NCI-H446 treated with DMSO at 0.1 percent for 48 hours (cell line): ENCODE data around the gene MOGAT1.
"Not testable (repeated sequence)": the region's sequence is repeated elsewhere in the genome, so short reads cannot be mapped to it uniquely, and the experiment has no call there.

Source experiments
- DNase-seq: peaks from one replicate; lab custom pipeline; 2025; lab: John Stamatoyannopoulos, UW

MOGAT1 gene

DNA sequence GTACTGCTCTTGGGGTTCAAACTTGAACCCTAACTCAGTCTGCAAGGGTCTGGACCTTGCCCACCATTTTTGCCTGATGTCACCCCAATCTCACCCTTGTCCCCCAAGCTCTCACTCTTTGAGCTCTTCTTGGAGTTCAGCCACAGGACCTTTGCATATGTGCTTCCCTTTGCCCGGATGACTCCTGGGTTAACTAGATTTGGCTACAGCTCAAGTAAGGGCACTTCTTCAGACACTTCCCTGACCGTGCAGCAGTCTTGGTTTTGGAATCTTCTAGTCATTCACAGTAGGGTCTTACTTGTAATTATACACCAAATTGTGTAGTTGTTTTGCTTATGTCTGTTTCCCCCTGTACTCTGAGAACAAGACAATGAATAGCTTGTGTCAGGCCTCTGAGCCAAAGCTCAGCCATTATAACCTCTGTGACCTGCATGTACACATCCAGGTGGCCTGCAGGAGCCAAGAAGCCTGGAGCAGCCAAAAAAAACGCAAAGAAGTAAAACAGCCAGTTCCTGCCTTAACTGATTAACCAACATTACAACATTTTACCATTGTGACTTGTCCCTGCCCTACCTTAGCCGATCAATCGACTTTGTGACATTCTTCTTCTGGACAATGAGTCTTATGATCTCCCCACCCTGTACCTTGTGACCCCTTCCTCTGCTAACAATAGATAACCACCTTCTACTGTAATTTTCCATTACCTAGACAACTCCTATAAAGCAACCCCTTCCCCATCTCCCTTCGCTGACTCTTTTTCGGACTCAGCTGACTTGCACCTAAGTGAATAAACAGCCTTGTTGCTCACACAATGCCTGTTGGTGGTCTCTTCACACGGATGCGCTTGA, 1.0 kb upstream of the MOGAT1 start:
- no peak for DNase-seq

DNA sequence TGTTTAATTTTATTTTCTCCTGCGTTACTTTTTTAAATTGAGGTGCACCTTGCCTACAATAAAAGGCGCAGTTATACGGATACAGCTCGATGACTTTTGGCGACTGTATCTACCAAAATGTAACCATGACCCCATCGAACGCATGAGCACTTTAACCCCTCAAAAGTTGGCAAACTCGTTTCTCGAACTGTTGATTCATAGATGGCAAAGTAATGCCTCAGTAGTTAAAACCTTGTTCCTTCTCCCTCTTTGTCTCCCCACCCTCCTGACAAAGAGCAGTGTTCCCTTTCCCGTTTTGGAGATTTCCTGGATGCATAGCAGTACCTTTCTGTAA, 577 bp downstream of the MOGAT1 start:
- DNase-seq: no peak

DNA sequence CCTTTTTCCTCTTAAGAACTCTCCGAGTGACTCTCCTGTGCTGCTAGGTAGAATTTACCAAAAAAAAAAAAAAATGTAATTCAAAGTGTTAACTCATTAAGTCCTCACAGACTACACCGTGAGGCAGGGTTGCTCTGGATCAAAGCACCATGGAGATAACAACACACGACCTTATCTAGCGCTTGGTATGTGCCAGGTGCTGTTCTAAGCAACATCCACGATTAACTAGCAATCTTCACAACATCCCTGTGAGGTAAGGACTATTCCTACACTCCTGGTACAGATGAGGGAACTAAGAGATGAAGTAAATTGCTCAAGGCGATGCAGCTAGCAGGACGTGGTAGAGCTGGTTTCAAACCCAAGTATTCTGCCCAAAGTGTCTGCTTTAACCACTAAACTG, 1.8 kb downstream of the MOGAT1 start:
- DNase-seq: no peak

DNA sequence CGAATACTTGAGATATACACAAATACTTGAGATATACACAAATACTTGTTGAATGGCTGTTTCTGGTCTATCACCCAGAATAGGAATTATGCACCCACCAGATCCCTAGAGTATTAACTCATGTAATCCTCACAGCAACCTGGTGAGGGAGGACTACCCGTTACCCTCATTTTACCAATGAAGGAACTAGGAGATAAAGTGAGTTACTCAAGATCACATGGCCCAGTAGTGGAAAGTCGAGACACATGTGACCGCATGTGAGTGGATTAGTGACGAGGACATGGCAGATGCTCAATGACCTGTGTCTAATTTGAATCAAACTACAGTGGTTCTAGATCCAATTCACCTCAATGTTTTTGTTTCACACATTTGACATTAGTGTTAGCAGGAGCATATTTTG, 2.4 kb downstream of the MOGAT1 start:
- DNase-seq: no peak

DNA sequence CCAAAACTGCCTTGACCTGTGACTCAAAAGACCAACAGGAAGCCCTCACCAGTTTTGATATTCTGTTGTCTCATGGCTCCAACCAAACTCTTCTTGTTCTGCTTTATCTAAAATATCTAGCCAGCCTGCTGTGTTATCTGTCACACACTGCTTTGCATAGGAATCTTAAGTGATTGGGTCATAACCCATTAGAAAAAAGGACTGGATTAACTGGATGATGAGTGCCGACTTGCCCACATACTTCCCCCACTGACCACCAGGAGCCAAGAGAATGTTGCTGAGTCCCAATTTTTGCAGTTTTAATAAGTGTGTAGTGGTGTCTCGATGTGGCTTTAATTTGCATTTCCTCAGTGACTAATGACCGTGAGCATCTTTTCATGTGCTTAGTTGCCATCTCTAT, 6.5 kb downstream of the MOGAT1 start:
- no peak for DNase-seq

DNA sequence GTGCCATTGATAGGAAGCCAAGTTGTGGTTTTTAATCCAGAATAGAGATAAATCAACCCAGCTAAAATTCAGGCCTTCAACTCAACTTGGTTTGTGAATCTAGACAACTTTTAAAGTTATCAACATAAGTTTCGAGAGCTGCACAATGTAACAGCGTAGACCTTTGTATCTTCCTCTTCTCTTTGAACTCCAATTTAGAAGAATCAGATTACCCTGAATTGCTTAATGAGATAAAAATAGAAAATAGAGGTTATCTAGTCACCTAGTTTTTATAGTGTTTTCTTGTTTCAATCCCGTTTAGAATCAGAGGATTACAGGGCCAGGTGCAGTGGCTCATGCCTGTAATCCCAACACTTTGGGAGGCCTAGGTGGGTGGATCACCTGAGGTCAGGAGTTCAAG, 12.3 kb downstream of the MOGAT1 start:
- DNase-seq: no peak

DNA sequence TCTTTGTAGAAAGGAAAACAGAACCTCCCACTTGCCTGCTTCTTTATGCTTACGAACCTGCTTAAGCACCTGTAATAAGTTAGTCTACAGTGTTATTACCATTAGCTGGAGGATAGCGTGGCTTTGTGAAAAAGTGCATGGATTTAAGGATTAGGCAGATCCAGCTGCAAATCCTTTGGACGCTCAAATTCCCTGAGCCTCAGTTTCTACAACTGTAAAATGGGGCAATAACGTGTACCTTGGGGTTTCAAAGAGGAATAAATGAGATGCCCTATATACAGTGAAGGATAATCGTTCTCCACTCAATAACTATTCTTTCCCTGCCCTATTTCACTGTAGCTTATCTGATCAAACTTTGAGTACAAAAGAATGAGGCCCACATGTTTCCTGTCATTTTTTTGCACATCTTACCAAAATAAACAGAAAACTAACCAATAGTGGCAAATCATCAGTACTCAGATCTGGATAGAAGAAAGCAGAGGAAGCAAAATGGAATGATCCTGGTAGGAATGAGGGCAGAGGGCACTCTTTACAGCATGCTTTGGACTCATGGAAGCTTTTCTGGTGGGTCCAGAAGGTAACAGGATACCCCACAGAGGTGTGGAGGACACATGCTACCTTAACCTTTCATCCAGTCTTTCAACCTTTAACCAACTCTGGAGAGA, 14.8 kb downstream of the MOGAT1 start:
- DNase-seq: no peak

DNA sequence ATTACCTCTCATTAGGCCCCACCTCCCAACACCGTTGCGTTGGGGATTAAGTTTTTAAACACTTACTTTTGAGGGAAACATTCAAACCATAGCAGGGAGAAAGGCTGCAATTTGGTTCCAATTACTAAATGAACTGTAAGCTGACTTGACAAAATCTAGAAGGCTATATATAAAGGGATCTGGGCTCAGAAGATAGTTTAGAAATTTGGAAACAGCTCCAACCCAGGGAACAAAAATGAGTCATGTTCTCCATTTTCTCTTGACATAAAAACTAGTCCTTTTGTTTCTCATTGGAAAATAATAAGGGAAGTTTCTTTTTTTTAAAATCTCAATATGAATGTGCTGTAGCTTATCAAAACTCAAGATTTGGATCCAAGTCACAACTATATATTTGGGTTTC, 17.5 kb downstream of the MOGAT1 start:
- no peak for DNase-seq

DNA sequence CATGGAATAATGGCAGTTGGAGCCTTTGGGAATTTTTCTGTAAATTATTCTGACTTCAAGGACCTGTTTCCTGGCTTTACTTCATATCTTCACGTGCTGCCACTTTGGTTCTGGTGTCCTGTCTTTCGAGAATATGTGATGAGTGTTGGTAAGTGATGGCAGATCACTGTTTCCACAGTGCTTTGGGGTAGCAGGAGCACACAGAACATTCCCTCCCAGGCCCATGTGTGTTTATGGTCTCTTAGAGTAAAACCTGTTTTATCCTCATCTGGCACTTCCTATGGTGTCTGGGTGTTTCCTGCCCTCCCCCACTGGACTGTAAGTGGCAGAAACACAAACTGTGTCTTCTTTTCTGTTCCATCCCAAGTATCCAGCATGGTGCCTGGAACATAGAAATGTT, 17.9 kb downstream of the MOGAT1 start:
- DNase-seq: no peak

DNA sequence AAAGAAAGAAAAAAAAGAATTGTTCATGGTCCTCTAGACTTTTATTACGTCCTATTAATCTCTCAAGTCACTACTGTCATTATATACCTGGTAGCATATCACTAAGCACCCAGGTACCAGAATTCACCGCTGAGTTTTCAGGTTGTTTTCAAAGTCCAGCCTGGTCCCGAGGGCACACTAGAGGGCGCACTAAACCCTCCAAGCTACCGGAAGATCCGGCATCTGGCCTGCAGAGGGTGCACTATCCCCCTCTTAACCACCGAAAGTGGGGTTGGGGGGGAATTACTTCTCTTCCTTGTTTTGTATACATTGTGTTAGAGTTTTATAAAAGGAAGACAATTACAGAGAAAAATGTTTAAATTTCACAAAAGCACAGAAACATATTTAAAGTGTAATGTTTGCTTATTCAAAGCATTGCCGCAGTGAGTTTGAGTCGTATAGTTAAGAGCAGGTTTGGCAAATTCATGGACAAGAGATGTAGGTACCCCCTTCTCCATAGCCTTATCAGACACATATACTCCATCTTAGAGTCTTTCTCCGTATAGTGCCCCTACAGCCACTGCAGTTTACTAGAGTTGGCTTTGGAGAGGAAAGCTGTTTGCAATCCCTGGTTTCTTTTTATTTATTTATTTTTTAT, 19.2 kb downstream of the MOGAT1 start:
- peak; percentile 11 for DNase-seq

DNA sequence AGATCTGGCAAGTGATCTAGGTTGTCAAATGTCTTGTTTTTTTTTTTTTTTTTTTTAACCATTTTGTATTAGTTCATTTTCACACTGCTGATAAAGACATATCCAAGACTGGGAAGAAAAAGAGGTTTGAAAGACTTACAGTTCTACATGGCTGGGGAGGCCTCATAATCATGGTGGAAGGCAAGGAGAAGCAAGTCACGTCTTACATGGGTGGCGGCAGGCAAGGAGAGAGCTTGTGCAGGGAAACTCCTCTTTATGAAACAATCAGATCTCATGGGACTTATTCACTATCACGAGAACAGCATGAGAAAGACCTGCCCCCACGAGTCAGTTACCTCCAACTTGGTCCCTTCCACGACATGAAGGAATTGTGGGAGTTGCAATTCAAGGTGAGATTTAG, 22.0 kb downstream of the MOGAT1 start:
- DNase-seq: not testable (repeated sequence)

DNA sequence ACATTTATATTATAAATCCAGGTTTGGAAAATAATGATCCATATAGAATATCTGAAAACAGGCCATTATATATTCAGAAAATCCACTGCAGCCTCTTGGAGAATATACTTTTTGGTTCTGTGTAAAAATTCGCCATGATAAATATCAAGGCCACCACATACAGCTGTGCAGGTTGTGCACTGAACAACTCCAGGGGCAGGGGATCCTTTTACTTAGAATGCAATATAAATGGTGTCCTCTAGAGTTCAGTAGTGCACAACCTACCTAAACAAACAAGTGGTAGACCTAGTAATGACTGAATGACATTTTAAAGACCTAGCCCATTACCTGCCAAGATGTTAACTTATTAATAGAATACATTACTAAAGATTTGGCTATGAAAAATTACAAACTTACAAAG, 22.4 kb downstream of the MOGAT1 start:
- DNase-seq: no peak

DNA sequence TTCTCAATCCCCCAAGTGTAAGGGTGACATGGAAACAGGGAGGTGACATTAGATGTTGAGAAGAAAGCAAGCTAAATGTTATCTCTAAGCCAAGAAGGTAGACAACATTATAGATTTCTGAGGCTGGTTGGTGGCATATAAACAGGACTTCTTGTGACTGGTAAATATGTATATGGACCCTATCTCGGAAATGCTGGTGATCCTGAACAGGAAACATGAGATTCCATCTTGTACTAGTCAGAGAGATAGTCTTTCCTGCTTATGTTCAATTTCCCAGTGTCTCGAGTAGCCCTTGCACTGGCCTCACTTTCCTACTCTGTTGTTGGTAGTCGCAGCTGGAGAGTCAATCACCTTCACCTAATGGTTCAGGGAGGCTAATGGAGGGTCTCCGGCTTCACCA, 26.8 kb downstream of the MOGAT1 start:
- DNase-seq: no peak

DNA sequence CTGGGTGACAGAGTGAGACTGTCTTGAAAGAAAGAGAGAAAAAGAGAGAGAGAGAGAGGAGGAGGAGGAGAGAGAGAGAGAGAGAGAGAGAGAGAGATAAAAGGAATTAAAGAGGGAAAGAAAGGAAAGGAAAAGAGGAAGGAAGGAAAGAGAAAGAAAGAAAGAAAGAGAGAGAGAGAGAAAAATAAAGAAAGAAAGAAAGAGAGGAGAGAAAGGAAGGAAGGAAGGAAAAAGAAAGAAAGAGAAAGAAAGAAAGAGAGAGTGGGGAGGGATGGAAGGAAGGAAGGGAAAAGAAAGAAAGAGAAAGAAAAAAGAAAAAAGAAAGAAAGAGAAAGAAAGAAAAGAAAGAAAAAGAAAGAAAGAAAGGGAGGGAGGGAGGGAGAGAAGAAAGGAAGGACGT, 29.8 kb downstream of the MOGAT1 start:
- no peak for DNase-seq

DNA sequence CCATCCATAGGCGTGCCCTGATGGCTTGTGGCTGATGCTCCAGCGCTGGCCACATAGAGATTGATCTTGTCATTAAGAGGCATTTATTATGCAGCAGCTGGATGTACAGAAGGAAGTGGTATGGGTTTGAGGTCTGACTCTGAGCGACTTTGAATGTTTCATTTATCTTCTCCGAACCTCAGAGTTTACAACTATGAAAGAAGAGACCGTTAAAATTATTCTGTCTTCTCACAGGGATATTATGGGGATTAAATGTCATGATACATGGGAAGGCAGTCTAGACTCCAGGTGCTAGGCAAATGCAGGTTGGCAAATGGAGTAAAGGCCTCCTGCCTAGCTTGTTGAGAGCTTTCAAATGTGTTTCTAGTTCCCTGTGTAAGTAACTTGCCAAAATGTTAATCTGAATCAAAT, 30.3 kb downstream of the MOGAT1 start:
- no peak for DNase-seq

DNA sequence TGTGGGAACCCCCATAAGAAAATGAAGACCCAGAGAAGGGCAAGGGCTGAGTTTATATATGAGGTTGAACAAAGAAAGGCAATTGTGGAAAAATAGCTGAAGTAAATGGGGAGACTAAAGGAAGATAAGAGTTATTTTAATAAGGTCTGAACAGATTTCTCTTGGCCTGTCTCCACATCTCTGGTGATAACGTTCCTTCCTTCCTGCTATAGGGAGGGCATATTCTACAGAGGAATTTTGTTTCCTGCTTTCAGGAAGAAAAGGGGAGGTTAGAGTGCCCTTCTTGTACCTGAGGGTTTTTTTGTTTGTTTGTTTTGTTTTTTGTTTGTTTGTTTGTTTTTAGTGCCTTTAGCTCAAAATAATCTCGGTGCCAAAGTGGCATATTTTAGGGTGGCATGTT, 31.6 kb downstream of the MOGAT1 start:
- DNase-seq: no peak

DNA sequence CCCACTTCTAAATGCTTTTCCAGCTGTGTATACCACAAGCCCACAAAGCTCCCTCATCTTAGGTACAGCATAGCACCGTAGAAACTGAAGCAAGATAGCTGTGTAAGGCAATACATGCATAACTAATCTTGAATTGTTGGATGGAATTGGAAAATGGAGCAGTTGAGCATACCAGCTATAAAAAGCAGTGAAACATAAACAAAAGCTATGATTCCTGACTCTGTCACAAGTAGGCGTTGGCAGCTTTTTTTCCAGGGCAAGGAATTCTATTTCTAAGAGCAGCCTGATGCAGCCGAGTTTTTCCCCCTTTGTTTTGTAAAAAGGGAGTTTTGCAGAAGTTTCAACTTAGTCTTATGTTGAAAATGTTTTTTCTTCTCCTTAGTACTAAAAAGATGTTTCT, 32.4 kb downstream of the MOGAT1 start:
- DNase-seq: no peak

DNA sequence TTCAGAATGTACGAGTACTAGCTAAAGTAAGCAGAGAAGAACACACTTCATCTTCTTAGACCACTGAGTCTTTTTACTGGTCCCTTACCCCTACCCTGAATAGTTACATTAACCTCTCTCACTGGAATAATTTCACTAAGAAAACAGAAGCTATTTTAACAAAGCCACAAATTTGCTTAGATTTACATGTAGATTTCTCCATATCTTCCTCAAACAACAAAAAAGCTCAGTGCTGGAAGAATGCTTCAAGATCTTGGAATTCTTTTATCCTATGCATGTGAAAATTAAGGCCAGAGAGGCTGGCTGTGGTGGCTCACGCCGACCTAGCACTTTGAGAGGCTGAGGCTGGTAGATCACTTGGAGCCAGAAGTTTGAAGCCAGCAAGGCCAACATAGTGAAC, 35.2 kb downstream of the MOGAT1 start:
- DNase-seq: no peak

DNA sequence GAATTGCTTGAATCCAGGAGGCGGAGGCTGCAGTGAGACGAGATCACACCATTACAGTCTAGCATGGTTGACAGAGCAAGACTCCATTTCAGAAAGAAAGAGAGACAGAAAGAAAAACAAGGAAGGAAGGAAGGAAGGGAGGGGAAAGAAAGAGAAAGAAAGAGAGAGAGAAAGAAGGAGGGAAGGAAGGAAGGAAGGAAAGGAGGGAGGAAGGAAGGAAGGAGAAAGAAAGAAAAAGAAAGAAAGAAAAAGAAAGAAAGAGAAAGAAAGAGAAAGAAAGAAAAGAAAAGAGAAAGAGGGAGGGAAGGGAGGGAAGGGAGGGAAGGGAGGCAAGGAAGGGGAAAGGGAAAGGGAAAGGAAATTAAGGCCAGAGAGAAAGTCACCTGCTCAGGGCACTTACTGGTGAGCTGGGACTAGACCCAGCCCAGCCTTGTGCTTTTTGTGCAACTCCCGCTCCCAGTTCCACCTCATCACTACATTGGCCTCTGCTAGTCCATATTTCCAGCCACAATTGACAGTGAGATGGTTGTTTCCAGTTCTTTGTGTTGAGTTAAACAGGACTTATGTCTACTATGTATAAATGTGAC, 35.7 kb downstream of the MOGAT1 start:
- no peak for DNase-seq

DNA sequence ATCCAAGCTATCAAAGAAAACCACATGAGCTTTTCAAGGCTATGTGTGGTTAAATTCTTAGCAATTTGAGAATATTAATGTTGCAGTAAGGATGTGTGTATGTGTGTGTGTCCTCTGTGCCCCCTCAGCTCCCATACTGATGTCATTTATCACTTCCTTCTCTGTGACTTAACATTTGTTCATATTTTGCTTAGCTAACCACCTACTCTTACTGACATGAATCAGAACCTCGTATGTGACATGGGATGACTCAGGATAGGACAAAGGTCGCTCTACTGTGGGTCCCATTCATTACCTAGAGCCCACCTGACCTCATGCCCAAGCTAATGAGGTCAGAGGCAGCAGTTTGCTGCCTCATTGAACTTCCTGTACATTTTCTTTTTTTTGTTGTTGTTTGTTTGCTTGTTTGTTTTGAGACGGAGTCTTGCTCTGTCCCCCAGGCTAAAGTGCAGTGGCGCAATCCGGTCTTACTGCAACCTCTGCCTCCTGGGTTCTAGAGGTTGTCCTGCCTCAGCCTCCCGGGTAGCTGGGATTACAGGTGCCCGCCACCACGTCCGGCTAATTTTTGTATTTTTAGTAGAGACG, 36.3 kb downstream of the MOGAT1 start:
- no peak for DNase-seq

DNA sequence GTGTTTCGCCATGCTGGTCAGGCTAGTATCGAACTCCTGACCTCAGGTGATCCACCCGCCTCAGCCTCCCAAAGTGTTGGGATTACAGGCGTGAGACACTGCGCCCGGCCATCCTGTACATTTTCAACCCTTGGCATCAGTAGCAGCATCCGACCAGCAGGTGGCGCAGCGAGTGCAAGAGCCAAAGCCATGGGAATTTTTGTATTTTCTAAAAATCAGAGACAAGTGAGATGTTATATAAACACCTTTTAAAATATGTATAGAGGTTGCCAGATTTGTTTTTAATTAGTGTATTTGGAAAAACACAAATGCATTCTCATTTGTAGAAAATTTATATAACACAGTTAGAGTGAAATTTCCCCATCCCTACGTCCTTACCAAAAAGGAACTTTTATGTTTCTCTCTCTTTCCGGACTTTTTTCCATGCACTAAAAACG, 36.8 kb downstream of the MOGAT1 start:
- peak; percentile 10 for DNase-seq

DNA sequence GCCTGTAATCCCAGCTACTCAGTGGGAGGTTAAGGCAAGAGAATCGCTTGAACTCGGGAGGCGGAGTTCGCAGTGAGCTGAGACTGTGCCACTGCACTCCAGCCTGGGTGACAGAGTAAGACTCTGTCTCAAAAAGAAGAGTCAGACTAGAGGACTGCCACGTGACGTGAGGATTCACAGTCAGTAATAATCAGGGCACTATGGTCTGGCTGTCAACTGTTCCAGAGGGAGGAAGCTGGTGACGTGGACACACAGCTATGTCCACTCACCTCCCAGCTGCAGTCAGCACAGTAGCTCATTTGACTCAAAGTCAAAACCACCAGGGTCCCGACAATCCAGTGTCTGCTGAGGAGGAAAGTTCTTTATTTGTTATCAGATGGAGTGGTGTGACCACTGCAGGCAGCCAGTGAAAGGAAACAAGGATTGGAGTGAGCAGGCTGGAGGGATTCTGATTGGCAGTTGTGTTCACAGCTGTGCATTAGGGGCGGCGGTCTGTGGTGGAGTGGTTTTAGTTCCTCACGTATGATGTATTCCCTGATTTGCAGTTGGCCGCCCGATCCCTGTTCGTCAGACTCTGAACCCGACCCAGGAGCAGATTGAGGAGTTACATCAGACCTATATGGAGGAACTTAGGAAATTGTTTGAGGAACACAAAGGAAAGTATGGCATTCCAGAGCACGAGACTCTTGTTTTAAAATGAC, 37.9 kb downstream of the MOGAT1 start:
- no peak for DNase-seq
